ENCODE data around the gene MLANA.

GRCh38 chr9:5951686-5952211 is 61.1 kb downstream of the MLANA start:
- TF ChIP-seq POLR2AphosphoS5 (IDR thresholded peaks at IDR 0.05) (no peak), CTCF (IDR thresholded peaks at IDR 0.05; ENCODE audit: poor library complexity, severe bottlenecking) (no peak), EP300 (conservative IDR thresholded peaks at IDR 0.05; ENCODE audit: poor library complexity, severe bottlenecking) (no peak), MXI1 (conservative IDR thresholded peaks at IDR 0.05; ENCODE audit: poor library complexity, severe bottlenecking) (no peak), EZH2 (IDR thresholded peaks at IDR 0.05; ENCODE audit: borderline replicate concordance, insufficient read depth, low read length, poor library complexity, severe bottlenecking) (no peak), RAD21 (conservative IDR thresholded peaks at IDR 0.05) (no peak), REST (IDR thresholded peaks at IDR 0.05; ENCODE audit: borderline replicate concordance) (no peak), SMC3 (conservative IDR thresholded peaks at IDR 0.05; ENCODE audit: poor library complexity) (no peak), TAF1 (IDR thresholded peaks at IDR 0.05; ENCODE audit: low read depth) (no peak)
